Epithelial cell of esophagus (primary cell): ENCODE measurements around the gene PLIN3.
"Not testable (repeated sequence)": the region's sequence is repeated elsewhere in the genome, so short reads cannot be mapped to it uniquely, and the experiment has no call there.

ENCODE experiments used
- DNase-seq: peaks from one replicate; pipeline ENCODE4 v3.0.0; 2010; ENCODE audit warnings: low read depth
- H3K4me3 ChIP-seq: 2 replicates; pipeline ENCODE4 v1.5.1; 2011; ENCODE audit warnings: mild to moderate bottlenecking, low read length, control low read depth
- TF ChIP-seq, protein P1 (sequence below): IDR thresholded peaks from 2 replicates; pipeline ENCODE4 v1.5.1; 2011; ENCODE audit warnings: low read depth, mild to moderate bottlenecking, low read length, control low read depth, inconsistent platforms; ENCODE audit not compliant: insufficient read depth; ENCODE audit errors: missing control alignments

PLIN3 gene

DNA sequence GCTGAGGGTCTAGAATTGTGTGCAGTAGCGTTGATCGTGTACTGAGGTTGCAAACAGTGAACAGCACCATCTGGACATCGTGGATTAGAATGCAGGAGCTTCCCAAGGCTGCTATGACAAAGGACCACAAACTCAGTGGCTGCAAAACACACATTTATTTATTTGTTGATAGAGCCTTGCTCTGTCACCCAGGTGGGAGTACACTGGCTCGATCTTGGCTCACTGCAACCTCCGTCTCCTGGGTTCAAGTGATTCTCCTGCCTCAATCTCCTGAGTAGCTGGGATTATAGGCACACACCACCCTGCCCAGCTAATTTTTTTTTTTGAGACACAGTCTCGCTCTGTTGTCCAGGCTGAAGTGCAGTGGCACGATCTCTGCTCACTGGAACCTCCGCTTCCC is 39.5 kb upstream of the PLIN3 start:
- TF ChIP-seq, protein P1, sequence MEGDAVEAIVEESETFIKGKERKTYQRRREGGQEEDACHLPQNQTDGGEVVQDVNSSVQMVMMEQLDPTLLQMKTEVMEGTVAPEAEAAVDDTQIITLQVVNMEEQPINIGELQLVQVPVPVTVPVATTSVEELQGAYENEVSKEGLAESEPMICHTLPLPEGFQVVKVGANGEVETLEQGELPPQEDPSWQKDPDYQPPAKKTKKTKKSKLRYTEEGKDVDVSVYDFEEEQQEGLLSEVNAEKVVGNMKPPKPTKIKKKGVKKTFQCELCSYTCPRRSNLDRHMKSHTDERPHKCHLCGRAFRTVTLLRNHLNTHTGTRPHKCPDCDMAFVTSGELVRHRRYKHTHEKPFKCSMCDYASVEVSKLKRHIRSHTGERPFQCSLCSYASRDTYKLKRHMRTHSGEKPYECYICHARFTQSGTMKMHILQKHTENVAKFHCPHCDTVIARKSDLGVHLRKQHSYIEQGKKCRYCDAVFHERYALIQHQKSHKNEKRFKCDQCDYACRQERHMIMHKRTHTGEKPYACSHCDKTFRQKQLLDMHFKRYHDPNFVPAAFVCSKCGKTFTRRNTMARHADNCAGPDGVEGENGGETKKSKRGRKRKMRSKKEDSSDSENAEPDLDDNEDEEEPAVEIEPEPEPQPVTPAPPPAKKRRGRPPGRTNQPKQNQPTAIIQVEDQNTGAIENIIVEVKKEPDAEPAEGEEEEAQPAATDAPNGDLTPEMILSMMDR = no peak
- no peak overlapping the region for H3K4me3 ChIP-seq
- DNase-seq = no peak

DNA sequence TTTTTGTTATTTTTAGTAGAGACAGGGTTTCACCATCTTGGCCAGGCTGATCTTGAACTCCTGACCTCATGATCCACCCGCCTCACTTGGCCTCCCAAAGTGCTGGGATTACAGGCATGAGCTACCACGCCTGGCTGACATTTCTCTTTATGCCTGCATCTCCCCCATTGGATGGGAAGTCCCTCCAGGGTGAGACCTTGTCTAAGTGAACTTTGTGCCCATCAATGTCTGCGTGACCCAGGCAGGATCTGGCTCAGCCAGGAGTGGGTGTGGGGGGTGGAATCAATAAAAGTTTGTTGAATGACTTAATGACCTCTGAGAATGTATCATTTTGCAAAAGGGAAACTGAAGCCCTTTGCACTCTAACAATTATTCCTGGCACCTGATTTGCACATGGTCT is 37.0 kb upstream of the PLIN3 start:
- DNase-seq = no peak
- H3K4me3 ChIP-seq = no peak overlapping the region

DNA sequence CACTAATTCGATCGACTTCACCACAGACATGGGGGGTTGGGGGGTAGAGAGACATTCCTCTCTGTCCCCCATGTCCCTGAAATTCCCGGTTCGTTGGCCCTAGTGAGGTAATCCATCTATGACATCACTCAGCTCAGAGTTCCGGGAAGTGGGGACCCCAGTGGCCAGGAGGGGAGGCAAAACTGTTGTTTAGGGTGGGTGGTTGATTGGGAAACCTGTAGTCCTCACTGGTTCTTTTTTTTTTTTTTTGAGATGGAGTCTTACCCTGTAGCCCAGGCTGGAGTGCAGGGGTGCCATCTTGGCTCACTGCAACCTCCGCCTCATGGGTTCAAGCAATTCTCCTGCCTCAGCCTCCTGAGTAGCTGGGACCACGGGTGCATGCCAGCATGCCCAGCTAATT is 35.3 kb upstream of the PLIN3 start, which contains the start of gene ARRDC5:
Gene ARRDC5, minus strand, starts transcription at position 101 of the 400 bp plus-strand sequence. Its CDS starts 71 bp downstream, at position 30.
- TF ChIP-seq, protein P1 = no peak
- no peak within 1 kb of the TSS for H3K4me3 ChIP-seq
- no peak for DNase-seq

More for the DNA sequence above, 37.0 kb upstream of the PLIN3 start:
- TF ChIP-seq, protein P1 = no peak

DNA sequence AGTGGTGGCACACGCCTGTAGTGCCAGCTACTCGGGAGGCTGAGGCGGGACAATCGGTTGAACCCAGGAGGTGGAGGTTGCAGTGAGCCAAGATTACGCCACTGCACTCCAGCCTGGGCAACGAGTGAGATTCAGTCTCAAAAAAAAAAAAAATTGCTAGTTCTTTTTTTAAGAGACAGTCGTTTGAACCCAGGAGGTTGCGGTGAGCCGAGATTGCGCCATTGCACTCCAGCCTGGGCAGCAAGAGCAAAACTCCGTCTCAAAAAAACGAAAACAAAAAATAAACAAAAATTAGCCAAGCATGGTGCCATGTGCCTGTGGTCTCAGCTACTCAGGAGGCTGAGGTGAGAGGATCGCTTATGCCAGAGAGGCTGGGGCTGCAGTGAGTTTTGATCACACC is 33.4 kb upstream of the PLIN3 start:
- not testable (repeated sequence) for H3K4me3 ChIP-seq, DNase-seq

DNA sequence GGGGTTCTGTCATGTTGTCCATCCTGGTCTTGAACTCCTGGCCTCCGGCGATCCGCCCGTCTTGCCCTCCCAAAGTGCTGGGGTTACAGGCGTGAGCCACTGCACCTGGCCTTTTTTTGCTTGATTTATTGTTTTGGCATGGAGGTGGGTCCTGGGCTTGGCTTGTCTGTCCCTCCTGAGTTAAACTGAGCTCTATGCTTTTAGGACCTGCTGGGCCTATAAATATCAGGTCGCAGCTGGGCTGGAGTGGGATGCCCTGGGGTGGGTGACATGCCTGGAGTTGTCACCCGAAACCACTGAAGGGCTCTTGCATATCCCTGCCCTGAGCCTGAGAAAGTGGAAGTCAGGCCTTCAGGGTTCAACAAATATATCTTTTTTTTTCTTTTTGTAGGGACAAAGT is 29.7 kb upstream of the PLIN3 start:
- H3K4me3 ChIP-seq = no peak overlapping the region
- DNase-seq = no peak
- TF ChIP-seq, protein P1 = no peak

DNA sequence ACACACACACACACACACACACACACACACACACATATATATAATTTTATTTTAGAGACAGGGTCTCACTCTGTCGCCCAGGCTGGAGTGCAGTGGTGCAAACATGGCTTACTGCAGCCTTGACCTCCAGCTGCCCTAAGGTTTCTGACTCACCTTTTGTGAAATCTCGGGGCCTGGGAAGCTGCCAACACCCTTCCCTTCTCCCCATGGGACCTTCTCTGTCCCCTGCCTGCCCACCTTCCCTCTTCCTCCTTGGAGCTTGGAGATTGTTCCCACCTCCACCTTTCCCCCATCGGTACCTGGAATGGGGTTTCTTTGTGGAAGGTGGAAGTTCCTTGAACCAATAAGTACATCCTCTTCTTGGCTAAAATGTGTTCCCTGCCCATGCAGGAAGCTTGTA is 28.9 kb upstream of the PLIN3 start:
- peak; percentile 49 for DNase-seq
- no peak overlapping the region for H3K4me3 ChIP-seq
- TF ChIP-seq, protein P1 = no peak

DNA sequence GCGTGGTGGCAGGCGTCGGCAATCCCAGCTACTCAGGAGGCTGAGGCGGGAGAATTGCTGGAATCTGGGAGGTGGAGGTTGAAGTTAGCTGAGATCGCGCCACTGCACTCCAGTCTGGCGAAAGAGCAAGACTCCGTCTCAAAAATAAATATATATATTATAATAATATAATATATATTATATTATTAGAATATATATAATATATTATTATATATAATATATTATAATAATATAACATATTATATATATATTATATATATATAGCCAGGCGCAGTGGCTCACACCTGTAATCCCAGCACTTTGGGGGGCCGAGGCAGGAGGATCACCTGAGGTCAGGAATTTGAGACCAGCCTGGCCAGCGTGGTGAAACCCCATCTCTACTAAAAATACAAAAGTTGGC is 25.5 kb upstream of the PLIN3 start:
- DNase-seq, H3K4me3 ChIP-seq: not testable (repeated sequence)

DNA sequence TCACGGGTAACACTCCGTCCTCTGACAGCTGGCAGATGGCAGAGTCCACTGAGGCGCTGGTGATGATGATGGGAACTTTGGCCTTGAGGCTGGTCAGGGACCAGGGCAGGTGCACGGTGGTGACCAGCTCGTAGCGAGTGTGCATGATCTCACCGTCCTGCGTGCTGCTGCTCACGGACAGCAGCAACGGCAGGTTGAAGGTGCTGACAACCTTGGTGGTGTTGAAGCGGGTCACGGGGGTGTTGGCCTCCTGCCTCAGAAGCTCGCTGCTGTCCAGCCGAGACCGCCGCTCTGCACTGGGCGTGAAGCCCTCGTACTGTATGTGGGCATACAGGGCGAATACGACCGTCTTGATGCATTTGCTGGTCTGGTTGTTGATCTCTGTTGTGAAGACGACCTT is 23.6 kb upstream of the PLIN3 start:
- no peak for DNase-seq
- no peak overlapping the region for H3K4me3 ChIP-seq
- TF ChIP-seq, protein P1 = no peak
